Liver (tissue), 9 donors: ENCODE data around the gene IMPA2. TPM values are rescaled to one million over a fixed set of nuclear protein-coding genes. Genes with fewer than 3 reads are reported as not detected.
"Not testable (repeated sequence)": the region's sequence is repeated elsewhere in the genome, so short reads cannot be mapped to it uniquely, and the experiment has no call there.

Experiments
- DNase-seq: peaks from one replicate; pipeline ENCODE4 v3.0.0-alpha.2; 2017; ENCODE audit warnings: low spot score
- H3K27ac ChIP-seq, 2 donors: one replicate each; pipeline ENCODE4 v1.7.0; 2013; ENCODE audit warnings: inconsistent platforms in 2 of 2, low read length in 2 of 2, control low read depth in 1 of 2, low read depth in 1 of 2, mild to moderate bottlenecking in 1 of 2
- H3K27me3 ChIP-seq, 4 donors: one replicate each; pipeline versions ENCODE4 v1.6.1 to v1.7.0; 2013; ENCODE audit warnings: low read length in 3 of 4, inconsistent platforms in 1 of 4, mild to moderate bottlenecking in 1 of 4, moderate library complexity in 1 of 4; ENCODE audit not compliant: control insufficient read depth in 4 of 4, insufficient read depth in 4 of 4
- H3K36me3 ChIP-seq, 4 donors: one replicate each; pipeline versions ENCODE4 v1.6.1 to v1.7.0; 2013; ENCODE audit warnings: low read length in 3 of 4, mild to moderate bottlenecking in 3 of 4, low read depth in 1 of 4, moderate library complexity in 1 of 4; ENCODE audit not compliant: control insufficient read depth in 4 of 4, insufficient read depth in 3 of 4
- H3K4me1 ChIP-seq, 4 donors: one replicate each; pipeline versions ENCODE4 v1.6.1 to v1.7.0; 2013; ENCODE audit warnings: low read length in 3 of 4, mild to moderate bottlenecking in 3 of 4, moderate library complexity in 1 of 4; ENCODE audit not compliant: control insufficient read depth in 4 of 4, insufficient read depth in 4 of 4
- H3K4me3 ChIP-seq, 3 donors: one replicate each; pipeline versions ENCODE4 v1.6.1 to v1.7.0; 2013; ENCODE audit warnings: low read length in 3 of 3, control low read depth in 1 of 3, low read depth in 1 of 3, mild to moderate bottlenecking in 1 of 3
- H3K9ac ChIP-seq, 2 donors: one replicate each; pipeline ENCODE4 v1.7.0; 2013; ENCODE audit warnings: low read length in 2 of 2, mild to moderate bottlenecking in 2 of 2, moderate library complexity in 2 of 2, control low read depth in 1 of 2, low read depth in 1 of 2
- H3K9me3 ChIP-seq, 4 donors: one replicate each; pipeline versions ENCODE4 v1.6.1 to v1.7.0; 2013; ENCODE audit warnings: low read length in 3 of 4; ENCODE audit not compliant: control insufficient read depth in 4 of 4
- ATF3 ChIP-seq: IDR thresholded peaks from 2 replicates; pipeline ENCODE4 v1.6.1; 2016; ENCODE audit warnings: antibody characterized with exemption
- CTCF ChIP-seq: fragments of 150-350 bp; IDR thresholded peaks from 2 replicates; pipeline ENCODE4 v1.5.1; 2017; ENCODE audit warnings: improper control_type of control experiment, low read depth, low read length; ENCODE audit not compliant: missing input control
- EGR1 ChIP-seq, 2 donors: IDR thresholded peaks; 2 replicates each; pipeline ENCODE4 v1.6.1; 2016 to 2018; ENCODE audit warnings: antibody characterized with exemption in 2 of 2, low read depth in 2 of 2
- FOXA1 ChIP-seq: IDR thresholded peaks from 2 replicates; pipeline ENCODE4 v1.6.1; 2016; ENCODE audit warnings: antibody characterized with exemption
- FOXA2 ChIP-seq: IDR thresholded peaks from 2 replicates; pipeline ENCODE4 v1.6.1; 2016; ENCODE audit warnings: antibody characterized with exemption
- GABPA ChIP-seq, 2 donors: IDR thresholded peaks in 1 of 2; conservative IDR thresholded peaks in 1 of 2; 2 replicates each; pipeline ENCODE4 v1.6.1; 2016; ENCODE audit warnings: antibody characterized with exemption in 2 of 2, mild to moderate bottlenecking in 1 of 2, moderate library complexity in 1 of 2
- HNF4A ChIP-seq, 2 donors: conservative IDR thresholded peaks; 2 replicates each; pipeline ENCODE4 v1.6.1; 2016; ENCODE audit warnings: antibody characterized with exemption in 2 of 2, mild to moderate bottlenecking in 2 of 2
- HNF4G ChIP-seq: IDR thresholded peaks from 2 replicates; pipeline ENCODE4 v1.6.1; 2016; ENCODE audit warnings: antibody characterized with exemption
- JUND ChIP-seq, 2 donors: IDR thresholded peaks; 2 replicates each; pipeline ENCODE4 v1.6.1; 2016; ENCODE audit warnings: antibody characterized with exemption in 2 of 2
- NR2F2 ChIP-seq: IDR thresholded peaks from 2 replicates; pipeline ENCODE4 v1.6.1; 2016; ENCODE audit warnings: antibody characterized with exemption
- RAD21 ChIP-seq, 2 donors: IDR thresholded peaks; 2 replicates each; pipeline ENCODE4 v1.6.1; 2016; ENCODE audit warnings: antibody characterized with exemption in 2 of 2, mild to moderate bottlenecking in 2 of 2
- REST ChIP-seq: IDR thresholded peaks from 2 replicates; pipeline ENCODE4 v1.6.1; 2016; ENCODE audit warnings: antibody characterized with exemption, mild to moderate bottlenecking
- RXRA ChIP-seq, 2 donors: IDR thresholded peaks; 2 replicates each; pipeline ENCODE4 v1.6.1; 2017 to 2018; ENCODE audit warnings: antibody characterized with exemption in 2 of 2, mild to moderate bottlenecking in 1 of 2
- SP1 ChIP-seq: IDR thresholded peaks from 2 replicates; pipeline ENCODE4 v1.6.1; 2018; ENCODE audit warnings: antibody characterized with exemption, mild to moderate bottlenecking
- TAF1 ChIP-seq: conservative IDR thresholded peaks from 2 replicates; pipeline ENCODE4 v1.6.1; 2016; ENCODE audit warnings: antibody characterized with exemption, mild to moderate bottlenecking
- YY1 ChIP-seq: IDR thresholded peaks from 2 replicates; pipeline ENCODE4 v1.6.1; 2016; ENCODE audit warnings: antibody characterized with exemption, mild to moderate bottlenecking
- WGBS: extraction: QIAGEN DNeasy Blood & Tissue Kit; methylation state at CpG from one replicate; pipeline ENCODE4 v1.1.7; 2013; 5-methylcytosine and 5-hydroxymethylcytosine counted together
- polyA plus RNA-seq, 2 donors: library from polyadenylated mRNA; stranded (reverse) in 1 of 2; unstranded in 1 of 2; fragments of 200-250 nt in 1 of 2; fragments of >200 nt in 1 of 2; fragmentation: Nextera tagmentation in 1 of 2; extraction: Ambion mirVana in 1 of 2; gene quantifications; one replicate each; pipeline versions ENCODE4 v1.2.1 to v1.2.3, GENCODE V29; 2013 to 2015
- total RNA-seq, 2 donors: library from RNA; depleted of rRNA; stranded (reverse); fragments of >200 nt; gene quantifications; one replicate each; pipeline ENCODE4 v1.2.3, GENCODE V29; 2014
- TF ChIP-seq, protein P1 (sequence below): IDR thresholded peaks from 2 replicates; pipeline ENCODE4 v1.6.1; 2016; ENCODE audit warnings: antibody characterized with exemption
- TF ChIP-seq, protein P2 (sequence below): IDR thresholded peaks from 2 replicates; pipeline ENCODE4 v1.6.1; 2016; ENCODE audit warnings: antibody characterized with exemption
- donor health status: healthy.
- donor health status: healthy.
- donor health status: healthy.
- donor health status: healthy.
- donor health status: healthy.

The IMPA2 gene
- total and polyA plus RNA-seq, 4 donors = 27.5 to 55.8 (median 48.2) TPM

- TF ChIP-seq REST (no peak), FOXA1 (no peak), EGR1 (IDR thresholded peaks at IDR 0.05; ENCODE audit: low read depth in 2 of 2) (no peak)
These were observed 17.3 kb upstream of the IMPA2 start (continued) for GRCh38 chr18:11963991-11964484.

GRCh38 chr18:11969904-11970835 is 11.1 kb upstream of the IMPA2 start:
- WGBS = 90% methylated on average over 9 of the region's 9 CpGs
- Histone ChIP-seq H3K36me3 (no peaks in the 10 kb centered on the region), H3K9me3 (no peaks in the 10 kb centered on the region), H3K27ac (no peak overlapping the region), H3K9ac (no peak overlapping the region), H3K4me3 (no peak overlapping the region), H3K27me3 (no peaks in the 10 kb centered on the region), H3K4me1 (no peaks in the 10 kb centered on the region)
- TF ChIP-seq ATF3 (no peak), HNF4A (conservative IDR thresholded peaks at IDR 0.05) (no peak), RAD21 (IDR thresholded peaks at IDR 0.05) (no peak), NR2F2 (no peak), JUND (IDR thresholded peaks at IDR 0.05) (no peak), REST (no peak), YY1 (no peak), SP1 (no peak), CTCF (no peak), FOXA2 (no peak), EGR1 (IDR thresholded peaks at IDR 0.05; ENCODE audit: low read depth in 2 of 2) (no peak), TAF1 (no peak), HNF4G (no peak), RXRA (IDR thresholded peaks at IDR 0.05) (no peak), GABPA (IDR thresholded peaks at IDR 0.05 in 1 of 2, conservative IDR thresholded peaks at IDR 0.05 in 1 of 2) (no peak), FOXA1 (no peak)
- TF ChIP-seq, protein P1, sequence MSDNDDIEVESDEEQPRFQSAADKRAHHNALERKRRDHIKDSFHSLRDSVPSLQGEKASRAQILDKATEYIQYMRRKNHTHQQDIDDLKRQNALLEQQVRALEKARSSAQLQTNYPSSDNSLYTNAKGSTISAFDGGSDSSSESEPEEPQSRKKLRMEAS = no peak
- TF ChIP-seq, protein P2, sequence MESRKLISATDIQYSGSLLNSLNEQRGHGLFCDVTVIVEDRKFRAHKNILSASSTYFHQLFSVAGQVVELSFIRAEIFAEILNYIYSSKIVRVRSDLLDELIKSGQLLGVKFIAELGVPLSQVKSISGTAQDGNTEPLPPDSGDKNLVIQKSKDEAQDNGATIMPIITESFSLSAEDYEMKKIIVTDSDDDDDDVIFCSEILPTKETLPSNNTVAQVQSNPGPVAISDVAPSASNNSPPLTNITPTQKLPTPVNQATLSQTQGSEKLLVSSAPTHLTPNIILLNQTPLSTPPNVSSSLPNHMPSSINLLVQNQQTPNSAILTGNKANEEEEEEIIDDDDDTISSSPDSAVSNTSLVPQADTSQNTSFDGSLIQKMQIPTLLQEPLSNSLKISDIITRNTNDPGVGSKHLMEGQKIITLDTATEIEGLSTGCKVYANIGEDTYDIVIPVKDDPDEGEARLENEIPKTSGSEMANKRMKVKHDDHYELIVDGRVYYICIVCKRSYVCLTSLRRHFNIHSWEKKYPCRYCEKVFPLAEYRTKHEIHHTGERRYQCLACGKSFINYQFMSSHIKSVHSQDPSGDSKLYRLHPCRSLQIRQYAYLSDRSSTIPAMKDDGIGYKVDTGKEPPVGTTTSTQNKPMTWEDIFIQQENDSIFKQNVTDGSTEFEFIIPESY = no peak
- DNase-seq = no peak

DNA sequence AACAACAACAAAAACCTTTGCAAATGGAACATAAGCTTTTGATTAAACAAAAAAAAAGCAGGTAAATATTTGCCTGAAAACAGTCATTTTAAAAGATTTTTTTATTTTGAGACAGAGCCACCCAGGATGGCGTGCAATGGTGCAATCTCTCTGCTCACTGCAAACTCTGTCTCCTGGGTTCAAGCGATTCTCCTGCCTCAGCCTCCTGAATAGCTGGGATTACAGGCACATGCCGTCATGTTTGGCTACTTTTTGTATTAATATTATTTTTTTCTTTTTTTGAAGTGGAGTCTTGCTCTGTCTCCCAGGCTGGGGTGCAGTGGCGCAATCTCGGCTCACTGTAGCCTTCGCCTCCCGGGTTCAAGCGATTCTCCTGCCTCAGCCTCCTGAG is 10.5 kb upstream of the IMPA2 start:
- H3K27ac ChIP-seq, H3K36me3 ChIP-seq, DNase-seq, H3K27me3 ChIP-seq, H3K4me3 ChIP-seq, H3K9ac ChIP-seq, H3K9me3 ChIP-seq, H3K4me1 ChIP-seq: not testable (repeated sequence)
- 99% methylated on average over 8 of the region's 8 CpGs for WGBS
